IMR-90 (cell line): Measurements from ENCODE around the gene GRHL3. TPM values are rescaled to one million over a fixed set of nuclear protein-coding genes. Genes with fewer than 3 reads are reported as not detected.

Source experiments
- ATAC-seq: fragments of 200-7000 bp; cut with Tn5 transposase; 2 replicates; pipeline ENCODE4 v1.9.1; 2020; ENCODE audit warnings: low read depth, mild to moderate bottlenecking, moderate library complexity
- BruUV-seq: library from RNA; stranded (reverse); fragments of 400-500 nt; replicated peaks from 2 replicates; lab custom pipeline; 2021; lab: Mats Ljungman, UMichigan
- CTCF ChIA-PET: fragments of 300-600 bp; formaldehyde crosslinking; extraction: SDS; loops from one replicate; lab custom pipeline; 2021; ENCODE audit warnings: antibody characterized with exemption; lab: Yijun Ruan, JAX
- POLR2A ChIA-PET: fragments of 300-600 bp; sonication (Branson Sonifier 250); formaldehyde crosslinking; loops from one replicate; lab custom pipeline; 2022; ENCODE audit warnings: antibody characterized with exemption; ENCODE audit not compliant: unreplicated experiment; lab: Charles Lee
- DNase-seq: peaks from one replicate; pipeline ENCODE4 v3.0.0; 2013
- H2AFZ ChIP-seq: replicated peaks from 2 replicates; pipeline ENCODE3; 2013; ENCODE audit warnings: low read length, mild to moderate bottlenecking; ENCODE audit not compliant: poor library complexity
- H2AK5ac ChIP-seq: 2 replicates; pipeline ENCODE4 v1.6.1; 2013; ENCODE audit warnings: low read depth, low read length, inconsistent platforms
- H2AK9ac ChIP-seq: replicated peaks from 2 replicates; pipeline ENCODE3; 2013; ENCODE audit warnings: mild to moderate bottlenecking, low read depth, low read length, moderate library complexity; ENCODE audit not compliant: poor library complexity
- H2BK120ac ChIP-seq: 2 replicates; pipeline ENCODE4 v1.6.1; 2013; ENCODE audit warnings: low read depth, low read length, inconsistent platforms
- H2BK15ac ChIP-seq: 3 replicates; pipeline ENCODE4 v1.6.1; 2013; ENCODE audit warnings: low read depth, low read length, inconsistent platforms
- H2BK20ac ChIP-seq: 2 replicates; pipeline ENCODE4 v1.6.1; 2013; ENCODE audit warnings: low read depth, mild to moderate bottlenecking, inconsistent platforms, low read length, moderate library complexity
- H2BK5ac ChIP-seq: 2 replicates; pipeline ENCODE4 v1.6.1; 2013; ENCODE audit warnings: mild to moderate bottlenecking, low read depth, low read length, inconsistent platforms; ENCODE audit not compliant: poor library complexity, severe bottlenecking
- H3K14ac ChIP-seq: replicated peaks from 2 replicates; pipeline ENCODE4 v1.6.1; 2013; ENCODE audit warnings: low read depth, low read length, inconsistent platforms
- H3K18ac ChIP-seq: 2 replicates; pipeline ENCODE4 v1.6.1; 2013; ENCODE audit warnings: low read depth, low read length, control low read depth
- H3K23ac ChIP-seq: 2 replicates; pipeline ENCODE4 v1.6.1; 2013; ENCODE audit warnings: low read depth, low read length, inconsistent platforms
- H3K27ac ChIP-seq: 2 replicates; pipeline ENCODE4 v1.5.1; 2013; ENCODE audit warnings: mild to moderate bottlenecking, control low read depth, low read length; ENCODE audit not compliant: insufficient read depth
- H3K27me3 ChIP-seq: 2 replicates; pipeline ENCODE4 v1.6.1; 2013; ENCODE audit warnings: low read length; ENCODE audit not compliant: control insufficient read depth, insufficient read depth
- H3K36me3 ChIP-seq: 2 replicates; pipeline ENCODE4 v1.6.1; 2013; ENCODE audit warnings: low read length, mixed read lengths; ENCODE audit not compliant: control insufficient read depth, insufficient read depth
- H3K4ac ChIP-seq: 2 replicates; pipeline ENCODE4 v1.6.1; 2013; ENCODE audit warnings: low read depth, low read length, inconsistent platforms
- H3K4me1 ChIP-seq: 2 replicates; pipeline ENCODE4 v1.6.1; 2013; ENCODE audit warnings: low read length, mixed read lengths; ENCODE audit not compliant: control insufficient read depth, insufficient read depth
- H3K4me2 ChIP-seq: 2 replicates; pipeline ENCODE4 v1.6.1; 2013; ENCODE audit warnings: low read depth, mild to moderate bottlenecking, control low read depth, low read length, moderate library complexity
- H3K4me3 ChIP-seq: 2 replicates; pipeline ENCODE4 v1.5.1; 2013; ENCODE audit warnings: low read depth, mild to moderate bottlenecking, control low read depth, low read length, moderate library complexity; ENCODE audit not compliant: insufficient read depth
- H3K56ac ChIP-seq: 2 replicates; pipeline ENCODE4 v1.6.1; 2013; ENCODE audit warnings: low read length, inconsistent platforms; ENCODE audit not compliant: insufficient read depth; ENCODE audit errors: extremely low read depth
- H3K79me1 ChIP-seq, 2 experiments: 2 replicates each; pipeline ENCODE4 v1.6.1; 2013; ENCODE audit warnings: low read length in 2 of 2, inconsistent platforms in 1 of 2, low read depth in 1 of 2
- H3K9ac ChIP-seq: 2 replicates; pipeline ENCODE4 v1.6.1; 2013; ENCODE audit warnings: low read depth, low read length, control low read depth
- H3K9me1 ChIP-seq: 2 replicates; pipeline ENCODE4 v1.6.1; 2013; ENCODE audit warnings: low read length, inconsistent platforms; ENCODE audit not compliant: insufficient read depth
- H3K9me3 ChIP-seq: 2 replicates; pipeline ENCODE4 v1.6.1; 2013; ENCODE audit warnings: low read length; ENCODE audit not compliant: control insufficient read depth, insufficient read depth
- H4K20me1 ChIP-seq: 2 replicates; pipeline ENCODE4 v1.6.1; 2013; ENCODE audit warnings: low read length, inconsistent platforms; ENCODE audit not compliant: insufficient read depth
- H4K5ac ChIP-seq: 2 replicates; pipeline ENCODE4 v1.6.1; 2013; ENCODE audit warnings: mild to moderate bottlenecking, low read depth, low read length, control low read depth
- H4K8ac ChIP-seq, 2 experiments: 2 replicates each; pipeline ENCODE4 v1.6.1; 2013; ENCODE audit warnings: low read depth in 2 of 2, low read length in 2 of 2, control low read depth in 1 of 2, inconsistent platforms in 1 of 2
- H4K91ac ChIP-seq: 2 replicates; pipeline ENCODE4 v1.6.1; 2013; ENCODE audit warnings: low read depth, low read length, inconsistent platforms; ENCODE audit not compliant: insufficient read depth
- BHLHE40 ChIP-seq: fragments of 150-350 bp; IDR thresholded peaks from 2 replicates; pipeline ENCODE4 v1.6.1; 2016; ENCODE audit warnings: mild to moderate bottlenecking, low read depth, low read length
- CHD1 ChIP-seq: IDR thresholded peaks from 2 replicates; pipeline ENCODE4 v1.6.1; 2012; ENCODE audit warnings: low read depth, low read length, improper control_type of control experiment
- CTCF ChIP-seq: conservative IDR thresholded peaks from 2 replicates; pipeline ENCODE4 v1.5.1; 2012; ENCODE audit warnings: mild to moderate bottlenecking, low read depth, low read length, improper control_type of control experiment
- ELK1 ChIP-seq: fragments of 150-350 bp; IDR thresholded peaks from 2 replicates; pipeline ENCODE4 v1.6.1; 2016; ENCODE audit warnings: low read depth, mild to moderate bottlenecking, low read length, moderate library complexity, borderline replicate concordance
- MAZ ChIP-seq: IDR thresholded peaks from 2 replicates; pipeline ENCODE4 v1.6.1; 2012; ENCODE audit warnings: low read depth, mild to moderate bottlenecking, low read length, improper control_type of control experiment, moderate library complexity, borderline replicate concordance
- NFE2L2 ChIP-seq: fragments of 150-350 bp; IDR thresholded peaks from 2 replicates; pipeline ENCODE4 v1.6.1; 2016; ENCODE audit warnings: low read depth, mild to moderate bottlenecking, low read length
- WGBS, 2 experiments: methylation state at CpG; one replicate each; pipeline versions ENCODE4 v1.1.5 to v1.1.7; 2013; ENCODE audit warnings: missing lambda C conversion rate in 2 of 2; ENCODE audit not compliant: insufficient read length in 1 of 2; ENCODE audit errors: extremely low coverage in 2 of 2; 5-methylcytosine and 5-hydroxymethylcytosine counted together
- dilution Hi-C: fragments of 300-500 bp; cut with HindIII; formaldehyde crosslinking; loops from one replicate; pipeline ENCODE4 v1.14.3; 2018; ENCODE audit warnings: low sequenced_read_pairs; ENCODE audit not compliant: unreplicated experiment
- in situ Hi-C: fragments of 300-500 bp; cut with MboI; formaldehyde crosslinking; loops from 3 replicates; pipeline ENCODE4 v1.14.3; 2019; ENCODE audit warnings: low sequenced_read_pairs, inconsistent platforms, mixed read lengths
- intact Hi-C: fragments of 100-400 bp; cut with micrococcal nuclease; formaldehyde crosslinking; loops from 2 replicates; pipeline ENCODE4 v1.10.0; 2022
- polyA plus RNA-seq, 3 experiments: library from polyadenylated mRNA; depleted of rRNA; stranded (reverse); fragments of >200 nt; gene quantifications; 2 replicates each; pipeline ENCODE4 v1.2.3, GENCODE V29; 2012; ENCODE audit warnings: low replicate concordance in 1 of 3
- total RNA-seq: library from RNA; depleted of rRNA; stranded (reverse); fragments of >200 nt; gene quantifications from 2 replicates; pipeline ENCODE4 v1.2.3, GENCODE V29; 2012

GRHL3 gene
- total and polyA plus RNA-seq, 2 of the 4 experiments (the other 2 are of a cell fraction) = not detected

DNA sequence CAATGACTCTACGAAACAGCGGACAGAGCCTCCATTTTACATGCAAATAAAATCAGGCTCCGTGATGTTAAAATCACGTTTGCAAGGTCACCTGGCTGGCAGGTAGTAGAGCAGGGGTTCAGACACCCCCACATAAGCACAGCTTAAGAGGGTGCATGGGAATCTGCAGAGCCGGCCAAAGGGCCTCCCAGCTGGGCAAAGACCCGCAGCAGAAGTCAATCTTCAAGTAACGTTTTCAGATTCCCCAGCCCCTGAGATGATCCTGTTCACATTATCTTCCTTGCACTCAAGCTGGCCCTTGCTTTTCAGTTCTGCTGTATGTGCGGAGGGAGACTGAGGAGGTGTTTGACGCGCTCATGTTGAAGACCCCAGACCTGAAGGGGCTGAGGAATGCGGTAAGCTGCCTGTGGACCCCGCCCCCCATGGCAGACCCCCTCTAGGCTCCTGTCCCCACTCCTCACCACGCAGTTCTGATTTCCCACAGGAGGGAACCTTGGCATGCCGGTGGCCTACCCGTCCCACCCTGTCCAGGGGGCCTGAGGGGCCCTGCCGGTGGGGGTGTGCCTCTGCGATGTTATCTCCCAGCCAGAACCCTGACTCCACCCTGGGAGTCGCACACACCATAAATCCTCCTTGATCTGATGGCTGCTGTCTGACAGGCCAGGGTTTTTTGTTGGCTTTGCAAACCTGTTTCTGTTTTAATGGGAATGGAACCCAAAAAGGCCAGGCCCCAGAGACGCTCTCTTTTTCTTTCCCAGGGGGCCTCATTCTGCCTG lies 28.2 kb downstream of the GRHL3 start:
- H2AK9ac ChIP-seq = no peak overlapping the region
- no peak overlapping the region for H2BK15ac ChIP-seq
- ChIA-PET CTCF (no interaction called here), POLR2A (no interaction called here)
- no peaks in the 10 kb centered on the region for H3K9me3 ChIP-seq
- H3K27me3 ChIP-seq = peaks cover 21% of the 10 kb centered on the region
- H4K91ac ChIP-seq = no peak overlapping the region
- no peak overlapping the region for H4K8ac ChIP-seq
- WGBS, 2 experiments = 62% methylated on average over 3 of the region's 19 CpGs; no CpG with 5 or more reads in 1 of the 2 experiments
- no peak overlapping the region for H3K18ac ChIP-seq
- no peak overlapping the region for H3K4me2 ChIP-seq
- H2BK120ac ChIP-seq = no peak overlapping the region
- TF ChIP-seq NFE2L2 = no peak
- TF ChIP-seq BHLHE40 = no peak
- no peak for TF ChIP-seq MAZ
- no peak for TF ChIP-seq CHD1
- no peak for TF ChIP-seq ELK1
- no peak for TF ChIP-seq CTCF
- peaks cover 7% of the 10 kb centered on the region for H3K4me1 ChIP-seq
- no peak overlapping the region for H2BK5ac ChIP-seq
- no peak overlapping the region for H3K56ac ChIP-seq
- H2BK20ac ChIP-seq = no peak overlapping the region
- H3K27ac ChIP-seq = no peak overlapping the region
- H3K79me1 ChIP-seq = no peaks in the 10 kb centered on the region
- H3K23ac ChIP-seq = no peak overlapping the region
- dilution Hi-C loops (no loop called here), intact Hi-C loops (no loop called here), in situ Hi-C loops (no loop called here)
- H3K14ac ChIP-seq = no peak overlapping the region
- no peaks in the 10 kb centered on the region for H3K36me3 ChIP-seq
- H4K5ac ChIP-seq = no peak overlapping the region
- H3K9me1 ChIP-seq = peaks cover 6% of the 10 kb centered on the region; the same call in 1 of the 2 replicates
- no peak overlapping the region for H3K4me3 ChIP-seq
- no peak overlapping the region for H3K9ac ChIP-seq
- ATAC-seq = no peak
- H3K4ac ChIP-seq = no peak overlapping the region
- no peak overlapping the region for H2AK5ac ChIP-seq
- 0 out of 2 replicates have a peak, but pooled peaks cover 5% of the 10 kb centered on the region for H4K20me1 ChIP-seq
- no peak overlapping the region for H2AFZ ChIP-seq
- DNase-seq = no peak
- BruUV-seq = no TSS peak
